OCI-LY7 (cell line): ENCODE results near the gene GREM2.

Experiments used
- EZH2phosphoT487 ChIP-seq: fragments of 200-600 bp; sonication (generic); IDR thresholded peaks from 2 replicates; pipeline ENCODE4 v1.6.1; 2018; ENCODE audit warnings: low read depth, borderline replicate concordance, mild to moderate bottlenecking, mixed run types, antibody characterized with exemption, low read length, moderate library complexity, mixed read lengths
- TF ChIP-seq, protein P1 (sequence below): fragments of 200-600 bp; sonication (generic); conservative IDR thresholded peaks from 2 replicates; pipeline ENCODE4 v1.5.1; 2014; ENCODE audit warnings: mild to moderate bottlenecking, antibody characterized with exemption, low read length, moderate library complexity, mixed read lengths

DNA sequence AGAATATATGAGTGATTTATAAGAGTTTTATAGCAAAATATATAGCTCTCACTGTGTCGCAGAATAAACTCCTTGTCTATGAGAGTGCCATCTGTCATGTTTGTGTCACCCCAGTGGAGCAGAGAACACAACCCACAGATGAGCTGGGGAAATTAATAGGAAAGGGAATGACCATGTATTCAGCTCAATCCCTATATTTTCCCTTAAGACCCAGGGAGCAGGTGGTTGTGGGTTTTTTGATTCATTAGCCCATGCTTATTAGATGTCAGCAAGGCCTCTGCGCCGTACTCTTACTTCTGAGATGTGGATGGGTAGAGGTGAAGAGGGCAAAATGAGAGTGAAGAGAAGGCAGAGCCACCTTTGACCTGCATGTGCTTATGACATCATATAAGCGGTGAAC is 4.1 kb upstream of the GREM2 start:
- TF ChIP-seq, protein P1, sequence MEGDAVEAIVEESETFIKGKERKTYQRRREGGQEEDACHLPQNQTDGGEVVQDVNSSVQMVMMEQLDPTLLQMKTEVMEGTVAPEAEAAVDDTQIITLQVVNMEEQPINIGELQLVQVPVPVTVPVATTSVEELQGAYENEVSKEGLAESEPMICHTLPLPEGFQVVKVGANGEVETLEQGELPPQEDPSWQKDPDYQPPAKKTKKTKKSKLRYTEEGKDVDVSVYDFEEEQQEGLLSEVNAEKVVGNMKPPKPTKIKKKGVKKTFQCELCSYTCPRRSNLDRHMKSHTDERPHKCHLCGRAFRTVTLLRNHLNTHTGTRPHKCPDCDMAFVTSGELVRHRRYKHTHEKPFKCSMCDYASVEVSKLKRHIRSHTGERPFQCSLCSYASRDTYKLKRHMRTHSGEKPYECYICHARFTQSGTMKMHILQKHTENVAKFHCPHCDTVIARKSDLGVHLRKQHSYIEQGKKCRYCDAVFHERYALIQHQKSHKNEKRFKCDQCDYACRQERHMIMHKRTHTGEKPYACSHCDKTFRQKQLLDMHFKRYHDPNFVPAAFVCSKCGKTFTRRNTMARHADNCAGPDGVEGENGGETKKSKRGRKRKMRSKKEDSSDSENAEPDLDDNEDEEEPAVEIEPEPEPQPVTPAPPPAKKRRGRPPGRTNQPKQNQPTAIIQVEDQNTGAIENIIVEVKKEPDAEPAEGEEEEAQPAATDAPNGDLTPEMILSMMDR = no peak
- no peak for TF ChIP-seq EZH2phosphoT487
